ENCODE data around the gene NFASC. TPM values are rescaled to one million over a fixed set of nuclear protein-coding genes. Genes with fewer than 3 reads are reported as not detected.

NFASC gene
- polyA plus RNA-seq, 4 donors = 0.22 to 5.8 (median 3.0) TPM

GRCh38 chr1:204834336-204834735 is 36.3 kb upstream of the NFASC start:
- Histone ChIP-seq H3K27ac (ENCODE audit: low read depth in 1 of 3, low read length in 2 of 3) (no peak overlapping the region), H3K36me3 (ENCODE audit: control insufficient read depth in 3 of 3, insufficient read depth in 2 of 3, low read depth in 1 of 3, low read length in 3 of 3) (no peaks in the 10 kb centered on the region), H3K4me3 (ENCODE audit: low read depth in 1 of 3, low read length in 3 of 3) (no peak overlapping the region), H3K27me3 (ENCODE audit: control insufficient read depth in 3 of 3, insufficient read depth in 3 of 3, low read length in 3 of 3) (peaks cover 0 to 26% (median 13%) of the 10 kb centered on the region in 3 donors), H3K4me1 (ENCODE audit: control insufficient read depth in 3 of 3, insufficient read depth in 2 of 3, low read depth in 1 of 3, low read length in 2 of 3) (no peaks in the 10 kb centered on the region), H3K9me3 (ENCODE audit: control insufficient read depth in 2 of 2, insufficient read depth in 1 of 2, low read depth in 1 of 2, low read length in 1 of 2) (no peaks in the 10 kb centered on the region)
- 17 to 22% (median 21%) methylated on average over 5 of the region's 5 CpGs for WGBS, 3 donors
- FAIRE-seq (no peak), DNase-seq (no peak)

DNA sequence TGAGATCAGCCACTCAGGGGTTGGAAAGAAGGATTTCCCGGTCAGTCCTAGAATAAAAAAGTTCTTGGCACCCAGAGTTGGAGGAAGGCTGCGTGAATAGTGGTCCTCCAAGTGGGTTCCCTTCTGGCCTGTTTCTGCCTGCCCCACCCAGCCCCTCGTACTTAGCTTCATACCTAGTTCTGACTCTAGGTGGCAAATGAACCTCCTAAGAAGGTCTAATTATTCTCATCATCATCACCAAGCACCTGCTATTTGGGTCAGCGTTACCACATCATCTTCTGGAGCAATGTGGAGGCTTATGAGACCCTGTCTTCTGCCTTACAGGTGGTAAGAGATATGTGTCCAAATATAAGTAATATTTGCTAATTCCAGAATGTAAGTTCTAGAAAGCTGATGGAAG is 35.9 kb upstream of the NFASC start:
- H3K4me1 ChIP-seq (ENCODE audit: control insufficient read depth in 3 of 3, insufficient read depth in 2 of 3, low read depth in 1 of 3, low read length in 2 of 3) = no peaks in the 10 kb centered on the region
- 30 to 44% (median 37%) methylated on average over 4 of the region's 4 CpGs for WGBS, 3 donors
- no peak overlapping the region for H3K4me3 ChIP-seq (ENCODE audit: low read depth in 1 of 3, low read length in 3 of 3)
- DNase-seq = no peak
- peaks cover 0 to 22% (median 10%) of the 10 kb centered on the region in 3 donors for H3K27me3 ChIP-seq (ENCODE audit: control insufficient read depth in 3 of 3, insufficient read depth in 3 of 3, low read length in 3 of 3)
- no peaks in the 10 kb centered on the region for H3K9me3 ChIP-seq (ENCODE audit: control insufficient read depth in 2 of 2, insufficient read depth in 1 of 2, low read depth in 1 of 2, low read length in 1 of 2)
- H3K27ac ChIP-seq (ENCODE audit: low read depth in 1 of 3, low read length in 2 of 3) = no peak overlapping the region
- no peaks in the 10 kb centered on the region for H3K36me3 ChIP-seq (ENCODE audit: control insufficient read depth in 3 of 3, insufficient read depth in 2 of 3, low read depth in 1 of 3, low read length in 3 of 3)
- FAIRE-seq = no peak

DNA sequence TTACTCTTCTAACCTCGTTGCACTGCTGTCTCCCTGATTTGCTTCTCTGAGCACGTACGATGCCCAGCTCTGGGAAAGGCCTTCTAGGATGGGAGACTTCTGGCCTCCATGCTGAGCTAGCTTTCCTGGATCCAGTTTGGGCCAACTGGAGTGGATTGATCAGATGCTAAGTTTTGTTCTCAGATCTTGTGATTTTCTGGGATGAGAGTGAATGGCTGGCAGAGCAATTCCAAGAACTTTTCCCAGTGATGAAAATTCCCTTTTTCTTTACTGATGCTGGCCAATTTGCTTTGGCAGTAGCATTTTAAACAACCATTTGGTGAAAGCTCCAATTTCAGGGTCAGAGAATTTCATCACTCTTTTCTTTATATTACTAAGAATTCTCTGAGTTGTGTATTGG is 34.9 kb upstream of the NFASC start:
- WGBS, 3 donors = 74 to 83% (median 76%) methylated on average over 3 of the region's 3 CpGs
- H3K27ac ChIP-seq (ENCODE audit: low read depth in 1 of 3, low read length in 2 of 3) = no peak overlapping the region
- no peak for DNase-seq
- H3K9me3 ChIP-seq (ENCODE audit: control insufficient read depth in 2 of 2, insufficient read depth in 1 of 2, low read depth in 1 of 2, low read length in 1 of 2) = no peaks in the 10 kb centered on the region
- H3K27me3 ChIP-seq (ENCODE audit: control insufficient read depth in 3 of 3, insufficient read depth in 3 of 3, low read length in 3 of 3) = peaks cover 0 to 13% (median 10%) of the 10 kb centered on the region in 3 donors
- no peaks in the 10 kb centered on the region for H3K36me3 ChIP-seq (ENCODE audit: control insufficient read depth in 3 of 3, insufficient read depth in 2 of 3, low read depth in 1 of 3, low read length in 3 of 3)
- FAIRE-seq = no peak
- no peaks in the 10 kb centered on the region for H3K4me1 ChIP-seq (ENCODE audit: control insufficient read depth in 3 of 3, insufficient read depth in 2 of 3, low read depth in 1 of 3, low read length in 2 of 3)
- H3K4me3 ChIP-seq (ENCODE audit: low read depth in 1 of 3, low read length in 3 of 3) = no peak overlapping the region

DNA sequence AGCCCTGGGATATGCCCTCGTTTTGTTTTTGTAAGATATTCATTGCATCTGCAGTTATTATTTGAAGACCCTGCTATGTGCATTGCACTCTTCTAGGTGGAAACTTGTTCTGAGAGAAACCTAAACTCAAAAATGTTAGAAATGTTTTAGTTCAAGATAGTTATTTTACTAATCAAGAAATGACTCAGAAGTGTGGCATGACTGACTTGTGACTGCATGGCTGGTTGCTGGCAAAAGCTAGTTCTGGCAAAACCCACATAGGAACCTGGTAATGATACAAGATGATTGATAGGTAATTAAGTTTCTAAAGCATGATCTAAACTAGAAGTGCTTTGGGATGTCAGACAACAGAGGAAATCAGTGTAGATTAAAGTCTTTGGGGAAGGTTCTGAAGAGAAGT is 33.8 kb upstream of the NFASC start:
- Histone ChIP-seq H3K27ac (ENCODE audit: low read depth in 1 of 3, low read length in 2 of 3) (no peak overlapping the region), H3K4me3 (ENCODE audit: low read depth in 1 of 3, low read length in 3 of 3) (no peak overlapping the region), H3K4me1 (ENCODE audit: control insufficient read depth in 3 of 3, insufficient read depth in 2 of 3, low read depth in 1 of 3, low read length in 2 of 3) (no peaks in the 10 kb centered on the region), H3K9me3 (ENCODE audit: control insufficient read depth in 2 of 2, insufficient read depth in 1 of 2, low read depth in 1 of 2, low read length in 1 of 2) (no peaks in the 10 kb centered on the region), H3K36me3 (ENCODE audit: control insufficient read depth in 3 of 3, insufficient read depth in 2 of 3, low read depth in 1 of 3, low read length in 3 of 3) (no peaks in the 10 kb centered on the region), H3K27me3 (ENCODE audit: control insufficient read depth in 3 of 3, insufficient read depth in 3 of 3, low read length in 3 of 3) (peaks cover 0 to 9% (median 7%) of the 10 kb centered on the region in 3 donors)
- WGBS, 3 donors = 38 to 75% (median 69%) methylated on average over 1 of the region's 1 CpG
- FAIRE-seq = no peak
- DNase-seq = no peak

DNA sequence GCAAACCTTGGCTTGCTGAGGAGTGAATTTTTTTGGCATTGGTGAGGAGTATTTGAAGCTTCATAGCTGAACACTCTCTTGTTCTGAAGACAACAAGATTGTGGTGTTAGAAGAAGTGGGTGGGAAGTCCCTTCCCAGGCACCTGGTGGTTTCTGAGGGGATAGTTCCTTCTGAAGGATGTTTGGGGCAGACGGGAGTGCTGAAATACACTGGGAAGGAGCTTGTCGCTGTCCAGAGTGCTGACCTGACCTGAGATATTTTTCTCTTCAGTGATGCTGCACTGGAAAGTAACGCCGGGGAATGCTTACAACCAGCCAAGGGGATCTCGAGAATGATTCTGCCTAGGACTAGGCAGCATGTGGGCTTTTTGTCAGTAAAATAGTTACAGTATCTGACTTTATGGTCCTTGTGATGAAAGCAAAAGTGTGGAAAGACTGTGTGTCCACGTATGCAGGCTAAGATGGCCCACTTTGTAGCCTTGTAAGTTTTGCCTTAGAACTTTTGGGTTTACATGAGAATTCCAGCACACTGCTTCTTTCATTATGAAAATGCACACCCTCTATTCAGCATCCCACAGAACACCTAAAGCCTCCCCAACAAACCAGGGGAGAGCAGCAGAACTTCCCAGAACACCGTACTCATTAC is 33.1 kb upstream of the NFASC start:
- Histone ChIP-seq H3K4me3 (ENCODE audit: low read depth in 1 of 3, low read length in 3 of 3) (no peak overlapping the region), H3K9me3 (ENCODE audit: control insufficient read depth in 2 of 2, insufficient read depth in 1 of 2, low read depth in 1 of 2, low read length in 1 of 2) (no peaks in the 10 kb centered on the region), H3K36me3 (ENCODE audit: control insufficient read depth in 3 of 3, insufficient read depth in 2 of 3, low read depth in 1 of 3, low read length in 3 of 3) (no peaks in the 10 kb centered on the region), H3K27ac (ENCODE audit: low read depth in 1 of 3, low read length in 2 of 3) (no peak overlapping the region), H3K27me3 (ENCODE audit: control insufficient read depth in 3 of 3, insufficient read depth in 3 of 3, low read length in 3 of 3) (peaks cover 0 to 9% (median 6%) of the 10 kb centered on the region in 3 donors), H3K4me1 (ENCODE audit: control insufficient read depth in 3 of 3, insufficient read depth in 2 of 3, low read depth in 1 of 3, low read length in 2 of 3) (no peaks in the 10 kb centered on the region)
- WGBS, 3 donors = 24 to 32% (median 31%) methylated on average over 7 of the region's 7 CpGs
- DNase-seq = peak in 1 of 2 donors; percentile 75
- no peak for FAIRE-seq

- Histone ChIP-seq H3K36me3 (ENCODE audit: control insufficient read depth in 3 of 3, insufficient read depth in 2 of 3, low read depth in 1 of 3, low read length in 3 of 3) (no peaks in the 10 kb centered on the region), H3K4me1 (ENCODE audit: control insufficient read depth in 3 of 3, insufficient read depth in 2 of 3, low read depth in 1 of 3, low read length in 2 of 3) (no peaks in the 10 kb centered on the region), H3K4me3 (ENCODE audit: low read depth in 1 of 3, low read length in 3 of 3) (no peak overlapping the region), H3K27me3 (ENCODE audit: control insufficient read depth in 3 of 3, insufficient read depth in 3 of 3, low read length in 3 of 3) (no peaks in the 10 kb centered on the region), H3K9me3 (ENCODE audit: control insufficient read depth in 2 of 2, insufficient read depth in 1 of 2, low read depth in 1 of 2, low read length in 1 of 2) (no peaks in the 10 kb centered on the region), H3K27ac (ENCODE audit: low read depth in 1 of 3, low read length in 2 of 3) (no peak overlapping the region)
- 0 to 32% (median 9%) methylated on average over 1 of the region's 1 CpG for WGBS, 3 donors
- DNase-seq (no peak), FAIRE-seq (no peak)
Observed at GRCh38 chr1:204841316-204841715, 29.3 kb upstream of the NFASC start.

DNA sequence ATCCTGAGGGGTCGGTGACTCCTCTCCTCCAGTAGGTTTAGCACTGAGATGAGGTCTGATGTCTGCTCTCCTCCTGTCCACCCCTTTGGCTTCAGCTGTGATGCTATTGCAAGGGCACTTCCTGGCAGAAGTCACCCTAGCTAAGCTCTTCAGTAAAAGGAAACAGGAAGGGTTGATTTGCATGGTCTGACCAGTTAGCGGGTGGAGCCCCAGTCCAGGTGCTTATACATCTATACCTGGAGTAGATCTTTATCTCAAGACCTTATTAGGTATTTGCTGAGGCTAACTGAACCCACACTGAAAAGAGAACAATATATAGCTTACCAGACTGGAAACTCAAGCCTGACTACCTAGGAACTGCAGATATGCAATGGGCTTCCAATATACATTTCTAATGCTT is 28.9 kb upstream of the NFASC start:
- WGBS, 3 donors = 82 to 87% (median 84%) methylated on average over 2 of the region's 2 CpGs
- Histone ChIP-seq H3K9me3 (ENCODE audit: control insufficient read depth in 2 of 2, insufficient read depth in 1 of 2, low read depth in 1 of 2, low read length in 1 of 2) (no peaks in the 10 kb centered on the region), H3K4me1 (ENCODE audit: control insufficient read depth in 3 of 3, insufficient read depth in 2 of 3, low read depth in 1 of 3, low read length in 2 of 3) (no peaks in the 10 kb centered on the region), H3K4me3 (ENCODE audit: low read depth in 1 of 3, low read length in 3 of 3) (no peak overlapping the region), H3K27ac (ENCODE audit: low read depth in 1 of 3, low read length in 2 of 3) (no peak overlapping the region), H3K27me3 (ENCODE audit: control insufficient read depth in 3 of 3, insufficient read depth in 3 of 3, low read length in 3 of 3) (no peaks in the 10 kb centered on the region), H3K36me3 (ENCODE audit: control insufficient read depth in 3 of 3, insufficient read depth in 2 of 3, low read depth in 1 of 3, low read length in 3 of 3) (no peaks in the 10 kb centered on the region)
- FAIRE-seq (no peak), DNase-seq (no peak)

DNA sequence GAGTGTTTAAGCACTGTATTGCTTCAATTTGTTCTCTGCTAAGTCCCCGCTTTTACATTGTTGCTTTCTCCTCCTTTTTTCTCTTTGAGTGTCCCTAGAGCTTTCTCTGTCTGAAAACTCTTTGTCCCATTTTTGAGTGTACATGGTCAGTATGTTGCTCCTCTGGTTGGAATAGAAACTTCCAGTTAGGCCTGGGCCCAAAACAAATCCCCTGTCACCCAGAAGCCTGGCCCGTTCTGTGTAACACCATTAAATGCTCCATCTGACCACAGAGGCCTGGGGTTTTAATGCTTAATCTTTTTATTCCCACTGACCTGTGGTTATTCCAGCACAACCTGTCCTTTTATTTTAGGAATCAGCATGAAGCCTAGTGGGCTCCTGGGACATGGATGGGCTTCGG is 28.3 kb upstream of the NFASC start:
- 84 to 91% (median 88%) methylated on average over 3 of the region's 3 CpGs for whole genome bisulfite sequencing, 3 donors
- FAIRE-seq = no peak
- Histone ChIP-seq H3K27ac (ENCODE audit: low read depth in 1 of 3, low read length in 2 of 3) (no peak overlapping the region), H3K4me1 (ENCODE audit: control insufficient read depth in 3 of 3, insufficient read depth in 2 of 3, low read depth in 1 of 3, low read length in 2 of 3) (no peaks in the 10 kb centered on the region), H3K9me3 (ENCODE audit: control insufficient read depth in 2 of 2, insufficient read depth in 1 of 2, low read depth in 1 of 2, low read length in 1 of 2) (no peaks in the 10 kb centered on the region), H3K4me3 (ENCODE audit: low read depth in 1 of 3, low read length in 3 of 3) (no peak overlapping the region), H3K27me3 (ENCODE audit: control insufficient read depth in 3 of 3, insufficient read depth in 3 of 3, low read length in 3 of 3) (no peaks in the 10 kb centered on the region), H3K36me3 (ENCODE audit: control insufficient read depth in 3 of 3, insufficient read depth in 2 of 3, low read depth in 1 of 3, low read length in 3 of 3) (no peaks in the 10 kb centered on the region)
- DNase-seq = no peak

DNA sequence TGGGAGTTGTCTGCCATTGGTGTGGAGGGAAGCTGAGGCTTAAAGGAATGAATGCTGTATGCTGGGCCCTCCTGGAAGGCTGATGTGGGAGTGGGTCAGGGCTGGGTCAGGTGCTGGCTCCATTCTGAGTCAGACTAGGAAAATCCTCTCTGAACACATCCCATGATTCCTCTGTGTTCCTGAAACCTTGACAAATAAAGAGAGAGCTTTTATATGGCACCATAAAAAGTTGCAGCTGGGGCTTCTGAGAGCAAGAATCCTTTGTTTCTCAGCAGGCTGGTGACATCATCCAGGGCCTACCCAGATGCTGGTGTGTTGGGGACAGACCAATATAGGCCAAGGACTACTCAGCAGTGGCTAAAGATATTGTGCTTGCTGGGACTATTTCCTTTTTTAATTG is 27.8 kb upstream of the NFASC start:
- FAIRE-seq = no peak
- Histone ChIP-seq H3K27me3 (ENCODE audit: control insufficient read depth in 3 of 3, insufficient read depth in 3 of 3, low read length in 3 of 3) (no peaks in the 10 kb centered on the region), H3K27ac (ENCODE audit: low read depth in 1 of 3, low read length in 2 of 3) (no peak overlapping the region), H3K36me3 (ENCODE audit: control insufficient read depth in 3 of 3, insufficient read depth in 2 of 3, low read depth in 1 of 3, low read length in 3 of 3) (no peaks in the 10 kb centered on the region), H3K4me1 (ENCODE audit: control insufficient read depth in 3 of 3, insufficient read depth in 2 of 3, low read depth in 1 of 3, low read length in 2 of 3) (no peaks in the 10 kb centered on the region), H3K9me3 (ENCODE audit: control insufficient read depth in 2 of 2, insufficient read depth in 1 of 2, low read depth in 1 of 2, low read length in 1 of 2) (no peaks in the 10 kb centered on the region), H3K4me3 (ENCODE audit: low read depth in 1 of 3, low read length in 3 of 3) (no peak overlapping the region)
- DNase-seq = peak in 1 of 2 donors; percentile 71
